Endothelial cell (in vitro differentiated cells): ENCODE data around the gene SART1. TPM values are rescaled to one million over a fixed set of nuclear protein-coding genes. Genes with fewer than 3 reads are reported as not detected.
A peak's percentile ranks its signal among the peaks of the same experiment; 100 is the strongest.
"Not testable (repeated sequence)": the region's sequence is repeated elsewhere in the genome, so short reads cannot be mapped to it uniquely, and the experiment has no call there.

Experiments
- DNase-seq: peaks from one replicate; pipeline ENCODE4 v3.0.0; 2021; ENCODE audit warnings: low spot score
- H3K27ac Mint-ChIP-seq: one replicate; pipeline ENCODE4 v1.8.0; 2021; ENCODE audit warnings: mixed read lengths, inconsistent platforms; ENCODE audit not compliant: unreplicated experiment
- H3K27me3 Mint-ChIP-seq: one replicate; pipeline ENCODE4 v1.8.0; 2021; ENCODE audit warnings: mild to moderate bottlenecking, moderate library complexity, mixed read lengths, inconsistent platforms; ENCODE audit not compliant: unreplicated experiment
- H3K36me3 Mint-ChIP-seq: one replicate; pipeline ENCODE4 v1.8.0; 2021; ENCODE audit warnings: mild to moderate bottlenecking, low read depth, mixed read lengths, inconsistent platforms; ENCODE audit not compliant: unreplicated experiment
- H3K4me1 Mint-ChIP-seq: one replicate; pipeline ENCODE4 v1.8.0; 2021; ENCODE audit warnings: mild to moderate bottlenecking, mixed read lengths, inconsistent platforms; ENCODE audit not compliant: unreplicated experiment
- H3K4me3 Mint-ChIP-seq: one replicate; pipeline ENCODE4 v1.8.0; 2021; ENCODE audit warnings: mild to moderate bottlenecking, mixed read lengths, inconsistent platforms; ENCODE audit not compliant: unreplicated experiment
- H3K9me3 Mint-ChIP-seq: one replicate; pipeline ENCODE4 v1.8.0; 2021; ENCODE audit warnings: mixed read lengths, inconsistent platforms; ENCODE audit not compliant: unreplicated experiment
- total RNA-seq: library from RNA; stranded (reverse); fragmentation: NEBNext Ultra II Directional; extraction: Animal tissue kit (Norgen Biotek cat#: 25700); gene quantifications from one replicate; pipeline ENCODE4 v1.2.1, GENCODE V29; 2021; ENCODE audit not compliant: unreplicated experiment
- TF ChIP-seq, protein P1 (sequence below): fragments of 200-600 bp; sonication (generic); IDR thresholded peaks from one replicate; pipeline ENCODE4 v1.5.0; 2021; ENCODE audit warnings: antibody characterized with exemption; ENCODE audit not compliant: unreplicated experiment

SART1 gene
- total RNA-seq, 1 donor from 2014 or later: 46.5 TPM

DNA sequence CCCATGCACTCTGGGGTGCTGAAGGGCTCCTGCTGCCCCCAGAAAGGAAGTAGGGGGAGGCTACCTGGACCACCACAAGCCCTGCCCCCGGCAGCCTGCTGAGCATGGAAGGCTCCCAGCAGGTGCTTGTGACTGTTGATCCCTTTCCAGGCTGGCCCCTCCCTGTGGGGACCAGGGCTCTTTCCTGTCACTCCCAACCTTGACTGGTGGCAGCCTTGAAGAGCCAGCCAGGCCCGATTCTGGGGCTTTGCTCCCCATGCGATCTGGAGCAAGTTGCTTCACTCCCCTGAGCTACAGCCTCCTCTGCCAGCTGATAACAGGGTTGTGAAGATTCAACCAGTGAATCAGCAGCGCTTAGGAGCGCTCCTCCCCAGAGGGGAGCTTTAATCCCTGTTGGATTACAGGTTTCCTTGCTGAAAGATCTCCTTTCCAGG is 45.7 kb downstream of the SART1 start:
- Mint-ChIP-seq H3K27ac (no peak overlapping the region), H3K9me3 (no peaks in the 10 kb centered on the region), H3K36me3 (no peaks in the 10 kb centered on the region), H3K4me1 (peaks cover 21% of the 10 kb centered on the region), H3K4me3 (no peak overlapping the region), H3K27me3 (peaks cover 15% of the 10 kb centered on the region)
- TF ChIP-seq, protein P1, sequence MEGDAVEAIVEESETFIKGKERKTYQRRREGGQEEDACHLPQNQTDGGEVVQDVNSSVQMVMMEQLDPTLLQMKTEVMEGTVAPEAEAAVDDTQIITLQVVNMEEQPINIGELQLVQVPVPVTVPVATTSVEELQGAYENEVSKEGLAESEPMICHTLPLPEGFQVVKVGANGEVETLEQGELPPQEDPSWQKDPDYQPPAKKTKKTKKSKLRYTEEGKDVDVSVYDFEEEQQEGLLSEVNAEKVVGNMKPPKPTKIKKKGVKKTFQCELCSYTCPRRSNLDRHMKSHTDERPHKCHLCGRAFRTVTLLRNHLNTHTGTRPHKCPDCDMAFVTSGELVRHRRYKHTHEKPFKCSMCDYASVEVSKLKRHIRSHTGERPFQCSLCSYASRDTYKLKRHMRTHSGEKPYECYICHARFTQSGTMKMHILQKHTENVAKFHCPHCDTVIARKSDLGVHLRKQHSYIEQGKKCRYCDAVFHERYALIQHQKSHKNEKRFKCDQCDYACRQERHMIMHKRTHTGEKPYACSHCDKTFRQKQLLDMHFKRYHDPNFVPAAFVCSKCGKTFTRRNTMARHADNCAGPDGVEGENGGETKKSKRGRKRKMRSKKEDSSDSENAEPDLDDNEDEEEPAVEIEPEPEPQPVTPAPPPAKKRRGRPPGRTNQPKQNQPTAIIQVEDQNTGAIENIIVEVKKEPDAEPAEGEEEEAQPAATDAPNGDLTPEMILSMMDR: no peak
- DNase-seq: no peak

DNA sequence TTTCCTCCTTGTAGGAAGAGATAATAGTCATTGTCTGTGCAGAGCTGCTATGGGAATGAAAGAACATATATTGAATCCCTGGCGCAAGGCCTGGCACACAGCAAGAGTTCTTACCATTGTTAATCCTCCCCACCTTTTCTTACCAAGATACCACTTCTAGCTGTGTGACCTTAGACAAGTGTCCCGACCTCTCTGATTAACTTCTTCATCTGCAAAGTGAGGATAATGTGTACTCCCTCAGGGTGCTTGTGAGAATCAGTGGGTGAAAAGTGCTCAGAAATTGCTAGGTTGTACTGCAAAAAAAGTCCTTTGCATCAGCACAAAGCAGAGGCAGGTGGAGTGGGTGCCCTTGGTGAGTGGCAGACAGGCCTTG is 46.5 kb downstream of the SART1 start:
- no peaks in the 10 kb centered on the region for H3K36me3 Mint-ChIP-seq
- peaks cover 15% of the 10 kb centered on the region for H3K27me3 Mint-ChIP-seq
- DNase-seq: no peak
- no peak overlapping the region for H3K4me3 Mint-ChIP-seq
- TF ChIP-seq, protein P1: no peak
- no peak overlapping the region for H3K27ac Mint-ChIP-seq
- peaks cover 17% of the 10 kb centered on the region for H3K4me1 Mint-ChIP-seq
- H3K9me3 Mint-ChIP-seq: no peaks in the 10 kb centered on the region

DNA sequence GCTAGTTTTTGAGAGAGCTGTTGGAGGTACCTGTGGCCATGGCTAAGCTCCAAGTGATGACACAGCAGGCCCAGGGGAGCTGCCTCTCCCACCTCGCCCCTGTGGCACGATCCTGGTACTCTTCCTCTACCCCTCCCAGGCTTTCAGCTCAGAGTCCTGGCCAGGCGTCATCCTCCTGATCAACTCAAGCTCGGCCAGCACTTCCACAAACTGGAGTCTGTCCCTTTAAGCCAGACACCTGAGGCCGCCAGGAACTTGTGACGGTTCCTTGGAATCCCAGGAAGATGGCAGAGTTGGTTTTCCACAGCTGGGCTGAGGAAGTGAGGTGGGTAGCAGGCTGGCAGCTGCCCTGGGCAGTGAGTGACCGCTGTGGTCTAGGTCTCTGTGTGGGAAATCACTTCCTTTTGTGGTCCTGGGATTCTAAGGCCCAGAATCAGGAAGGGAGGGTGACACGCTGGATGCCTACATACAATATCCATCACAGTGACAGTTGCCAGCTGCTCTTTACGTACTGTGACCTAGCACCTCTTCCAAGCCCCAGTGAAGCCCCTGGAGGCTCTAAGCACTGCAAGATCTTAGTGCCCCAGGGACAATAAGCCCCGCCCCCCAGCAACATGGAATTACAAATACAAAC is 47.1 kb downstream of the SART1 start:
- no peaks in the 10 kb centered on the region for H3K36me3 Mint-ChIP-seq
- H3K9me3 Mint-ChIP-seq: no peaks in the 10 kb centered on the region
- peaks cover 12% of the 10 kb centered on the region for H3K4me1 Mint-ChIP-seq
- H3K4me3 Mint-ChIP-seq: no peak overlapping the region
- H3K27me3 Mint-ChIP-seq: peaks cover 11% of the 10 kb centered on the region
- H3K27ac Mint-ChIP-seq: no peak overlapping the region
- TF ChIP-seq, protein P1: no peak
- no peak for DNase-seq

DNA sequence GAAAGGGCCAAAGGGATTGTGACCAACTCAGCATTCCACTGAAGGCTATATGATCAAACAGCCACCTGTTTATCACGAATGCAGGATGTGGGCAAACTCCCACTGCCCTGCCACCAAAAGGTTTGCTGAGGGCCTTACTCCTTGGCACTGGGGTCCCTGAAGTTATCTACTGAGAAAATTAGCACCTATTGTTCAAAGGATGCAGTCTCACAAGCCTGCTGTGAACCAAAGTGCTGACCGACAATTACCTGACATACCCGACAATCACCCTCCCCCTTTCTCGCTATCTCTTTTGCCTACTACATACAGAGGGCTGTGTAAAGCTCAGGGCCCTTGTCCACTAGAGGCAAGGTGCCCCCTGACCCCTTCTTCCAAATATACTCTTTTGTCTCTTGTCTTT is 48.5 kb downstream of the SART1 start:
- Mint-ChIP-seq H3K27ac (peak overlapping the region; percentile 42), H3K27me3 (peaks cover 13% of the 10 kb centered on the region), H3K4me1 (peaks cover 12% of the 10 kb centered on the region), H3K4me3 (peak overlapping the region; percentile 42)
- not testable (repeated sequence) for H3K9me3 Mint-ChIP-seq, H3K36me3 Mint-ChIP-seq, DNase-seq

DNA sequence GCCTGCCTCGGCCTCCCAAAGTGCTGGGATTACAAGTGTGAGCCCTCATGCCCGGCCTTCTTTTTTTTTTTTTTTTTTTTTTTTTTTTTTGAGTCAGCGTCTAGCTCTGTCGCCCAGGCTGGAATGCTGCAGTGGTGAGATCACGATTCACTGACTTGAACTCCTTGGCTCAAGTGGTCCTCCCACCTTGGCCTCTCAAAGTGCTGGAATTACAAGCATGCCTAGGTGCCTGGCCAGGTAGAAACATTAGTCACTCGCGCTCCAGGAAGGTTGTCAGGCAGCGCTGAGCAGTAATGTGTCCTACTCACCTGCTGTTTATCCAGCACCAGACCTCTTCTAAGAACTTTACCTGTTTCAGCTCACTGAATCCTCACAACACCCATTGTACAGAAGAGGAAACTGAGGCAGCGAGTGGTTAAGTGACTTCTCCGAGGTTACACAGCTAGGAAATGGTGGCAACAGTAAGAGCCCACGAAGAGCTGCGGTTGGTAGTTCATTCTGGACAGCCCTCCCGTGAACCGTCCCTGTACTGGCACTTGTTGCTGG is 49.8 kb downstream of the SART1 start:
- no peak overlapping the region for H3K4me3 Mint-ChIP-seq
- TF ChIP-seq, protein P1: no peak
- DNase-seq: no peak
- H3K36me3 Mint-ChIP-seq: peaks cover 4% of the 10 kb centered on the region
- no peak overlapping the region for H3K27ac Mint-ChIP-seq
- H3K27me3 Mint-ChIP-seq: peaks cover 13% of the 10 kb centered on the region
- H3K9me3 Mint-ChIP-seq: no peaks in the 10 kb centered on the region
- H3K4me1 Mint-ChIP-seq: peaks cover 12% of the 10 kb centered on the region
